NT2/D1 (cell line): ENCODE data around the gene IL21.

Source experiments
- SUZ12 ChIP-seq: IDR thresholded peaks from 2 replicates; pipeline ENCODE4 v1.6.1; 2011; ENCODE audit not compliant: insufficient read length, insufficient read depth; ENCODE audit errors: extremely low read depth
- YY1 ChIP-seq: IDR thresholded peaks from 2 replicates; pipeline ENCODE4 v1.6.1; 2011; ENCODE audit not compliant: insufficient read length, insufficient read depth
- ZNF274 ChIP-seq: IDR thresholded peaks from 2 replicates; pipeline ENCODE4 v1.6.1; 2011; ENCODE audit warnings: mild to moderate bottlenecking, low read depth, low read length

DNA sequence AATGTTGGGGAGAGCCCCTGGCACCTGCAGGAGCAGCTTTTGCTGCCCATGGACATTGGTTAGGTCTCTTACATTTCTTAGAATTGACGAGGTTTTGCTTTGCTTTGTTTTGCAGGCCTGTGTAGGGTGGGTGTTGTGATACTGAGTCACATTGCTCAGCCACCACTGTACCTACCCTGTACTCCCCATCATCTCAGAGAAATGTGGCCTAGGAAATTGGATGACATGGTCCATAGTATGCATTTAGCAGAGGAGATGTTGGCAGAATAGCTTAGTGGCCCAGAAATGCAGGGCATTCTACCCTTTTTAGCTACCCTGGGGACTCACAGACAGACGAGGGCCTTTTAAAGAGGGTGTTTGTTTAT lies 43.7 kb downstream of the IL21 start:
- TF ChIP-seq YY1 (no peak), SUZ12 (no peak), ZNF274 (no peak)
